GM21381 (cell line): ENCODE measurements around the gene ZNF85.
"Not testable (repeated sequence)": the region's sequence is repeated elsewhere in the genome, so short reads cannot be mapped to it uniquely, and the experiment has no call there.

Experiments used
- ATAC-seq: cut with Tn5 transposase; IDR thresholded peaks from one replicate; pipeline ENCODE4 v1.9.1; 2021; ENCODE audit warnings: mild to moderate bottlenecking, moderate library complexity; ENCODE audit not compliant: unreplicated experiment

ZNF85 gene

GRCh38 chr19:20923077-20923871 lies at the start of gene ZNF85:
Gene ZNF85, plus strand, starts transcription at chr19:20923251. Its CDS starts 150 bp downstream, at chr19:20923401.
- ATAC-seq, result peak; percentile 96

GRCh38 chr19:20879501-20879900 lies 43.5 kb upstream of the ZNF85 start:
- no peak for ATAC-seq

- no peak for ATAC-seq
Measured at GRCh38 chr19:20912973-20913372, 10.1 kb upstream of the ZNF85 start.

- ATAC-seq, result no peak
Measured at GRCh38 chr19:20925481-20925880, 2.4 kb downstream of the ZNF85 start.

- no peak for ATAC-seq
Measured at GRCh38 chr19:20926796-20927195, 3.7 kb downstream of the ZNF85 start.

GRCh38 chr19:20928371-20928770 lies 5.3 kb downstream of the ZNF85 start:
- ATAC-seq, result no peak

- not testable (repeated sequence) for ATAC-seq
Measured at GRCh38 chr19:20936322-20936947, 13.4 kb downstream of the ZNF85 start.

- not testable (repeated sequence) for ATAC-seq
Measured at GRCh38 chr19:20952561-20953095, 29.6 kb downstream of the ZNF85 start.

GRCh38 chr19:20964798-20965197 lies 41.7 kb downstream of the ZNF85 start:
- no peak for ATAC-seq

- no peak for ATAC-seq
Measured at GRCh38 chr19:20968092-20968491, 45.0 kb downstream of the ZNF85 start.

GRCh38 chr19:20969498-20969897 lies 46.4 kb downstream of the ZNF85 start:
- ATAC-seq, result no peak

- no peak for ATAC-seq
Measured at GRCh38 chr19:20969898-20970297, 46.8 kb downstream of the ZNF85 start.

- ATAC-seq, result not testable (repeated sequence)
Measured at GRCh38 chr19:20992788-20993187, 69.7 kb downstream of the ZNF85 start.

- ATAC-seq, result no peak
Measured at GRCh38 chr19:20999731-21000352, 76.8 kb downstream of the ZNF85 start.
